NCI-H748 (cell line): ENCODE measurements around the gene MRPL37.
A peak's percentile ranks its signal among the peaks of the same experiment; 100 is the strongest.
"Not testable (repeated sequence)": the region's sequence is repeated elsewhere in the genome, so short reads cannot be mapped to it uniquely, and the experiment has no call there.

Source experiments
- DNase-seq: peaks from one replicate; lab custom pipeline; 2025; ENCODE audit not compliant: unreplicated experiment; lab: John Stamatoyannopoulos, UW

MRPL37 gene

GRCh38 chr1:54199765-54200518 is at the start of gene MRPL37, which contains the start of gene CYB5RL:
Gene MRPL37, plus strand, starts transcription at chr1:54200167. Its CDS starts 77 bp downstream, at chr1:54200244.
Gene CYB5RL, minus strand, starts transcription at chr1:54200030. Its CDS starts 4,414 bp downstream, at chr1:54195616.
- DNase-seq: peak; percentile 98

- DNase-seq: no peak
Observed at GRCh38 chr1:54151013-54151412, 49.0 kb upstream of the MRPL37 start.

- DNase-seq: no peak
Observed at GRCh38 chr1:54152696-54153095, 47.3 kb upstream of the MRPL37 start, which contains the start of gene CDCP2. Gene CDCP2, minus strand, starts transcription at chr1:54153000. Its CDS starts 78 bp downstream, at chr1:54152922.

- no peak for DNase-seq
Observed at GRCh38 chr1:54153535-54154439, 46.2 kb upstream of the MRPL37 start.

- no peak for DNase-seq
Observed at GRCh38 chr1:54156201-54156600, 43.8 kb upstream of the MRPL37 start.

- no peak for DNase-seq
Observed at GRCh38 chr1:54156986-54157385, 43.0 kb upstream of the MRPL37 start.

GRCh38 chr1:54157401-54157800 is 42.6 kb upstream of the MRPL37 start:
- DNase-seq: no peak

- DNase-seq: no peak
Observed at GRCh38 chr1:54158071-54158470, 41.9 kb upstream of the MRPL37 start.

- DNase-seq: no peak
Observed at GRCh38 chr1:54159733-54160316, 40.1 kb upstream of the MRPL37 start.

- DNase-seq: no peak
Observed at GRCh38 chr1:54160351-54160750, 39.6 kb upstream of the MRPL37 start.

GRCh38 chr1:54161495-54162168 is 38.3 kb upstream of the MRPL37 start:
- no peak for DNase-seq

GRCh38 chr1:54163051-54163450 is 36.9 kb upstream of the MRPL37 start:
- DNase-seq: no peak

- no peak for DNase-seq
Observed at GRCh38 chr1:54163573-54163972, 36.4 kb upstream of the MRPL37 start.

- no peak for DNase-seq
Observed at GRCh38 chr1:54165146-54165545, 34.8 kb upstream of the MRPL37 start.

GRCh38 chr1:54166357-54166756 is 33.6 kb upstream of the MRPL37 start:
- DNase-seq: not testable (repeated sequence)

GRCh38 chr1:54167422-54168139 is 32.4 kb upstream of the MRPL37 start:
- no peak for DNase-seq

GRCh38 chr1:54168206-54168965 is 31.6 kb upstream of the MRPL37 start:
- no peak for DNase-seq

- DNase-seq: no peak
Observed at GRCh38 chr1:54169068-54169467, 30.9 kb upstream of the MRPL37 start.

GRCh38 chr1:54171016-54171415 is 29.0 kb upstream of the MRPL37 start:
- no peak for DNase-seq
